GM12878 (cell line): ENCODE data around the gene IMPACT. TPM values are rescaled to one million over a fixed set of nuclear protein-coding genes. Genes with fewer than 3 reads are reported as not detected.

Experiments used
- ATAC-seq: fragments of 200-7000 bp; cut with Tn5 transposase; 3 replicates; pipeline ENCODE4 v1.9.1; 2020; ENCODE audit warnings: mild to moderate bottlenecking, moderate library complexity
- BruUV-seq: library from RNA; stranded (reverse); fragments of 400-500 nt; replicated peaks from 2 replicates; lab custom pipeline; 2021; lab: Mats Ljungman, UMichigan
- CTCF ChIA-PET: fragments of 300-600 bp; sonication (Branson Sonifier 250); formaldehyde crosslinking; extraction: SDS; loops from one replicate; lab custom pipeline; 2021; ENCODE audit warnings: inconsistent platforms; lab: Yijun Ruan, JAX
- POLR2A ChIA-PET: fragments of 350-600 bp; formaldehyde crosslinking; extraction: SDS; loops from one replicate; lab custom pipeline; 2021; ENCODE audit warnings: inconsistent platforms; lab: Charles Lee
- RAD21 ChIA-PET: fragments of 300-600 bp; sonication (Branson Sonifier 250); formaldehyde crosslinking; loops from one replicate; lab custom pipeline; 2023; ENCODE audit warnings: antibody characterized with exemption; ENCODE audit not compliant: unreplicated experiment; lab: Charles Lee
- SMC1A ChIA-PET: fragments of 300-600 bp; sonication (Branson Sonifier 250); formaldehyde crosslinking; loops from one replicate; lab custom pipeline; 2023; ENCODE audit not compliant: unreplicated experiment, uncharacterized antibody; lab: Charles Lee
- DNase-seq: peaks from one replicate; pipeline ENCODE4 v3.0.0-alpha.2; 2011; ENCODE audit warnings: low read depth, low spot score
- FAIRE-seq: peaks from 3 replicates; lab custom pipeline; 2011; peaks lifted over from hg19 to GRCh38; lab: Jason Lieb, UNC
- H2AFZ ChIP-seq: 2 replicates; pipeline ENCODE4 v1.6.0; 2011; ENCODE audit warnings: low read depth, low read length, control low read depth; ENCODE audit not compliant: control insufficient read depth
- H3K27ac ChIP-seq: 2 replicates; pipeline ENCODE4 v1.5.1; 2011; ENCODE audit warnings: control low read depth; ENCODE audit not compliant: control insufficient read depth, insufficient read depth
- H3K27me3 ChIP-seq, 2 experiments: replicated peaks in 1 of 2; 2 replicates each; pipeline versions ENCODE4 v1.6.0 to v1.6.1; 2011; ENCODE audit warnings: low read length in 1 of 2; ENCODE audit not compliant: control insufficient read depth in 2 of 2, insufficient read depth in 2 of 2
- H3K36me3 ChIP-seq, 2 experiments: 2 replicates each; pipeline ENCODE4 v1.5.1; 2011; ENCODE audit warnings: low read length in 1 of 2; ENCODE audit not compliant: control insufficient read depth in 2 of 2, insufficient read depth in 2 of 2
- H3K4me1 ChIP-seq: 2 replicates; pipeline ENCODE4 v1.6.1; 2011; ENCODE audit warnings: mild to moderate bottlenecking, low read length, moderate library complexity, mixed read lengths; ENCODE audit not compliant: control insufficient read depth, insufficient read depth
- H3K4me2 ChIP-seq: 2 replicates; pipeline ENCODE4 v1.6.0; 2011; ENCODE audit warnings: control low read depth; ENCODE audit not compliant: control insufficient read depth, insufficient read depth
- H3K4me3 ChIP-seq: fragments of 200-600 bp; sonication (generic); 2 replicates; pipeline ENCODE4 v1.5.1; 2016
- H3K79me2 ChIP-seq: 2 replicates; pipeline ENCODE4 v1.6.0; 2011; ENCODE audit warnings: low read length; ENCODE audit not compliant: control insufficient read depth, insufficient read depth
- H3K9ac ChIP-seq: 2 replicates; pipeline ENCODE4 v1.8.0; 2011; ENCODE audit warnings: low read length, control low read depth, mixed read lengths; ENCODE audit not compliant: control insufficient read depth, insufficient read depth
- H3K9me3 ChIP-seq: replicated peaks from 3 replicates; pipeline ENCODE4 v1.5.1; 2011; ENCODE audit warnings: mild to moderate bottlenecking, low read length; ENCODE audit not compliant: control insufficient read depth, insufficient read depth
- H4K20me1 ChIP-seq: 2 replicates; pipeline ENCODE4 v1.6.0; 2011; ENCODE audit not compliant: control insufficient read depth, insufficient read depth
- BMI1 ChIP-seq: fragments of 450-650 bp; IDR thresholded peaks from 2 replicates; pipeline ENCODE4 v1.6.1; 2016; ENCODE audit warnings: mild to moderate bottlenecking, moderate library complexity, borderline replicate concordance
- CHD1 ChIP-seq: IDR thresholded peaks from 2 replicates; pipeline ENCODE4 v1.6.1; 2012; ENCODE audit warnings: low read depth, low read length, improper control_type of control experiment
- CREB1 ChIP-seq: IDR thresholded peaks from 2 replicates; pipeline ENCODE4 v1.6.1; 2012; ENCODE audit warnings: low read depth, mild to moderate bottlenecking, inconsistent platforms
- EED ChIP-seq: sonication (generic); IDR thresholded peaks from 2 replicates; pipeline ENCODE4 v1.6.1; 2016; ENCODE audit warnings: antibody characterized with exemption, low read depth
- EZH2 ChIP-seq: IDR thresholded peaks from 2 replicates; pipeline ENCODE4 v1.6.1; 2012; ENCODE audit warnings: low read depth, mild to moderate bottlenecking, control low read depth, inconsistent platforms, low read length, borderline replicate concordance; ENCODE audit not compliant: control insufficient read depth
- JUNB ChIP-seq: IDR thresholded peaks from 2 replicates; pipeline ENCODE4 v1.6.1; 2016; ENCODE audit warnings: antibody characterized with exemption, mild to moderate bottlenecking
- TARDBP ChIP-seq: IDR thresholded peaks from 2 replicates; pipeline ENCODE4 v1.6.1; 2016; ENCODE audit warnings: borderline replicate concordance
- WGBS: methylation state at CpG from one replicate; pipeline ENCODE4 v1.1.6; 2016; ENCODE audit warnings: low lambda C conversion rate; ENCODE audit not compliant: insufficient replicate concordance, insufficient coverage; ENCODE audit errors: missing lambda C conversion rate; 5-methylcytosine and 5-hydroxymethylcytosine counted together
- in situ Hi-C: fragments of 300-500 bp; cut with MboI; formaldehyde crosslinking; loops from 9 replicates; pipeline ENCODE4 v1.14.3; 2018; ENCODE audit warnings: mixed read lengths
- intact Hi-C: fragments of 100-400 bp; cut with micrococcal nuclease; formaldehyde crosslinking; loops from one replicate; pipeline ENCODE4 v1.14.2; 2022; ENCODE audit not compliant: unreplicated experiment
- polyA plus RNA-seq, 11 experiments: library from polyadenylated mRNA; depleted of rRNA in 4 of 11; unstranded in 6 of 11; stranded (reverse) in 5 of 11; fragments of >200 nt; fragmentation: Nextera tagmentation in 4 of 11; fragmentation: Illumina TruSeq in 1 of 11; extraction: Ambion mirVana in 4 of 11; extraction: Trizol in 1 of 11; gene quantifications; 1 replicate in 1 of 11; 2 replicates in 10 of 11; pipeline versions ENCODE4 v1.2.1 to v1.2.3, GENCODE V29; 2011 to 2016; ENCODE audit warnings: inconsistent platforms in 2 of 11, missing spikeins in 2 of 11, low read depth in 1 of 11
- total RNA-seq, 4 experiments: library from RNA; depleted of rRNA in 3 of 4; stranded (reverse); fragments of >200 nt in 3 of 4; fragmentation: Illumina TruSeq in 1 of 4; extraction: Trizol in 1 of 4; gene quantifications; 2 replicates each; pipeline versions ENCODE4 v1.2.1 to v1.2.3, GENCODE V29; 2013 to 2021
- TF ChIP-seq, protein P1 (sequence below): IDR thresholded peaks from 2 replicates; pipeline ENCODE4 v1.6.1; 2012; ENCODE audit warnings: low read depth, low read length, improper control_type of control experiment
- TF ChIP-seq, protein P2 (sequence below): IDR thresholded peaks from 2 replicates; pipeline ENCODE4 v1.6.1; 2012; ENCODE audit warnings: low read depth, low read length, improper control_type of control experiment
- TF ChIP-seq, protein P3 (sequence below): fragments of 450-650 bp; formaldehyde crosslinking; IDR thresholded peaks from 2 replicates; pipeline ENCODE4 v1.4.0; 2020; ENCODE audit warnings: mild to moderate bottlenecking, moderate library complexity
- TF ChIP-seq, protein P4 (sequence below): fragments of 150-350 bp; IDR thresholded peaks from 2 replicates; pipeline ENCODE4 v1.6.1; 2014; ENCODE audit warnings: mild to moderate bottlenecking, low read depth, low read length
- TF ChIP-seq, protein P5 (sequence below): IDR thresholded peaks from 2 replicates; pipeline ENCODE4 v1.6.1; 2011; ENCODE audit warnings: mild to moderate bottlenecking, low read depth, low read length, moderate library complexity; ENCODE audit not compliant: insufficient replicate concordance

IMPACT gene
- total and polyA plus RNA-seq, 10 of the 15 experiments (the other 5 are each of a cell fraction or from before 2014, with no cell fraction given): 0.10 to 0.84 (median 0.53) TPM

DNA sequence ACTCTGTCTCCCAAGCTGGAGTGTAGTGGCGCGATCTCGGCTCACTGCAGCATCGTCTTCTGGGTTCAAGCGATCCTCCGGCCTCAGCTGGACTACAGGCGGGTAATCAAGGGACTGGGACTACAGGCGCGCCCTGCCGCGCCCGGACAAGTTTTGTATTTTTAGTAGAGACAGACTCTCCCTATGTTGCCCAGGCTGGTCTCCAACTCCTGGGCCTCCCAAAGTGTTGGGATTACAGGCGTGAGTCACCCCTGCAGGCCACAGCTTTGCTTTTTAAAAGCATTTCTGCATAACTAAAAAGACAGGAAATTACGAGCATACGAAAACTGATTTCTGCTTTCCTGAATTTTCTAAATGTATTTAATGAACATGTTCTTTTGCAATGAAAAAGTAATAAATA, 27.9 kb upstream of the IMPACT start (continued):
- TF ChIP-seq, protein P1, sequence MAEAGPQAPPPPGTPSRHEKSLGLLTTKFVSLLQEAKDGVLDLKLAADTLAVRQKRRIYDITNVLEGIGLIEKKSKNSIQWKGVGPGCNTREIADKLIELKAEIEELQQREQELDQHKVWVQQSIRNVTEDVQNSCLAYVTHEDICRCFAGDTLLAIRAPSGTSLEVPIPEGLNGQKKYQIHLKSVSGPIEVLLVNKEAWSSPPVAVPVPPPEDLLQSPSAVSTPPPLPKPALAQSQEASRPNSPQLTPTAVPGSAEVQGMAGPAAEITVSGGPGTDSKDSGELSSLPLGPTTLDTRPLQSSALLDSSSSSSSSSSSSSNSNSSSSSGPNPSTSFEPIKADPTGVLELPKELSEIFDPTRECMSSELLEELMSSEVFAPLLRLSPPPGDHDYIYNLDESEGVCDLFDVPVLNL: no peak
- no peak for TF ChIP-seq JUNB
- TF ChIP-seq EZH2: no peak
- no peak for TF ChIP-seq BMI1

DNA sequence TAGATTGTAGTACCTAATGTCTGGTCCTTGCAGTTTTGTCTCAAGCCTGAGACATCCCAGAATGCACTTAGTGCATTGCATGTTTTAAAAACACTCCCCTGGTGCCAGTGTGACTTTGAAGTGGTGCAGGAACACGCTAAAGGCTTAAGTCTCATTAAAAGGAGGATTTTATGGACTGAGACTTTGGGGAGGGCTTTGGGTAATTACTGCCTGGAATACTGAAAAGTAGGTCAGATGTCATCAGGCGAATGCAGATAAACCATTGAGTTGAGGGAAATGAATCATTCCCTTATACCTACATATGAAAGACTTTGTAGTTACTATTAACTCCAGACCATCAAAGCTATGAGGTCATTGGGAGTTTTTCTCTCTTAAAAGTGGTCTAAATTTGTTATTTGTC, 25.9 kb upstream of the IMPACT start:
- Histone ChIP-seq H3K79me2 (no peaks in the 10 kb centered on the region), H3K9me3 (no peaks in the 10 kb centered on the region), H4K20me1 (no peaks in the 10 kb centered on the region), H3K4me1 (0 out of 2 replicates have a peak, but pooled peaks cover 6% of the 10 kb centered on the region), H3K27ac (no peak overlapping the region), H3K27me3 (peaks cover 6 to 13% of the 10 kb centered on the region in 2 experiments; a peak in 3 of 4 replicates), H3K4me3 (no peak overlapping the region), H2AFZ (no peak overlapping the region)
- in situ Hi-C loops: no loop called here
- ATAC-seq (no peak), FAIRE-seq (no peak)
- ChIA-PET POLR2A (no interaction called here), CTCF (interaction anchor here (0.6 to 1.0 kb wide), 2 partner anchors 41 to 84 kb away, joined by 3 to 5 read pairs; no protein-coding TSS in a partner anchor), SMC1A (no interaction called here)
- TF ChIP-seq, protein P2, sequence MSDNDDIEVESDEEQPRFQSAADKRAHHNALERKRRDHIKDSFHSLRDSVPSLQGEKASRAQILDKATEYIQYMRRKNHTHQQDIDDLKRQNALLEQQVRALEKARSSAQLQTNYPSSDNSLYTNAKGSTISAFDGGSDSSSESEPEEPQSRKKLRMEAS: no peak
- TF ChIP-seq, protein P3, sequence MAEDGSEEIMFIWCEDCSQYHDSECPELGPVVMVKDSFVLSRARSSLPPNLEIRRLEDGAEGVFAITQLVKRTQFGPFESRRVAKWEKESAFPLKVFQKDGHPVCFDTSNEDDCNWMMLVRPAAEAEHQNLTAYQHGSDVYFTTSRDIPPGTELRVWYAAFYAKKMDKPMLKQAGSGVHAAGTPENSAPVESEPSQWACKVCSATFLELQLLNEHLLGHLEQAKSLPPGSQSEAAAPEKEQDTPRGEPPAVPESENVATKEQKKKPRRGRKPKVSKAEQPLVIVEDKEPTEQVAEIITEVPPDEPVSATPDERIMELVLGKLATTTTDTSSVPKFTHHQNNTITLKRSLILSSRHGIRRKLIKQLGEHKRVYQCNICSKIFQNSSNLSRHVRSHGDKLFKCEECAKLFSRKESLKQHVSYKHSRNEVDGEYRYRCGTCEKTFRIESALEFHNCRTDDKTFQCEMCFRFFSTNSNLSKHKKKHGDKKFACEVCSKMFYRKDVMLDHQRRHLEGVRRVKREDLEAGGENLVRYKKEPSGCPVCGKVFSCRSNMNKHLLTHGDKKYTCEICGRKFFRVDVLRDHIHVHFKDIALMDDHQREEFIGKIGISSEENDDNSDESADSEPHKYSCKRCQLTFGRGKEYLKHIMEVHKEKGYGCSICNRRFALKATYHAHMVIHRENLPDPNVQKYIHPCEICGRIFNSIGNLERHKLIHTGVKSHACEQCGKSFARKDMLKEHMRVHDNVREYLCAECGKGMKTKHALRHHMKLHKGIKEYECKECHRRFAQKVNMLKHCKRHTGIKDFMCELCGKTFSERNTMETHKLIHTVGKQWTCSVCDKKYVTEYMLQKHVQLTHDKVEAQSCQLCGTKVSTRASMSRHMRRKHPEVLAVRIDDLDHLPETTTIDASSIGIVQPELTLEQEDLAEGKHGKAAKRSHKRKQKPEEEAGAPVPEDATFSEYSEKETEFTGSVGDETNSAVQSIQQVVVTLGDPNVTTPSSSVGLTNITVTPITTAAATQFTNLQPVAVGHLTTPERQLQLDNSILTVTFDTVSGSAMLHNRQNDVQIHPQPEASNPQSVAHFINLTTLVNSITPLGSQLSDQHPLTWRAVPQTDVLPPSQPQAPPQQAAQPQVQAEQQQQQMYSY (CRISPR knock-in tag): no peak
- TF ChIP-seq, protein P4, sequence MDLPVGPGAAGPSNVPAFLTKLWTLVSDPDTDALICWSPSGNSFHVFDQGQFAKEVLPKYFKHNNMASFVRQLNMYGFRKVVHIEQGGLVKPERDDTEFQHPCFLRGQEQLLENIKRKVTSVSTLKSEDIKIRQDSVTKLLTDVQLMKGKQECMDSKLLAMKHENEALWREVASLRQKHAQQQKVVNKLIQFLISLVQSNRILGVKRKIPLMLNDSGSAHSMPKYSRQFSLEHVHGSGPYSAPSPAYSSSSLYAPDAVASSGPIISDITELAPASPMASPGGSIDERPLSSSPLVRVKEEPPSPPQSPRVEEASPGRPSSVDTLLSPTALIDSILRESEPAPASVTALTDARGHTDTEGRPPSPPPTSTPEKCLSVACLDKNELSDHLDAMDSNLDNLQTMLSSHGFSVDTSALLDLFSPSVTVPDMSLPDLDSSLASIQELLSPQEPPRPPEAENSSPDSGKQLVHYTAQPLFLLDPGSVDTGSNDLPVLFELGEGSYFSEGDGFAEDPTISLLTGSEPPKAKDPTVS: no peak
- TF ChIP-seq CREB1 (no peak), JUNB (no peak), EED (no peak), CHD1 (no peak), TARDBP (no peak)
- TF ChIP-seq, protein P5, sequence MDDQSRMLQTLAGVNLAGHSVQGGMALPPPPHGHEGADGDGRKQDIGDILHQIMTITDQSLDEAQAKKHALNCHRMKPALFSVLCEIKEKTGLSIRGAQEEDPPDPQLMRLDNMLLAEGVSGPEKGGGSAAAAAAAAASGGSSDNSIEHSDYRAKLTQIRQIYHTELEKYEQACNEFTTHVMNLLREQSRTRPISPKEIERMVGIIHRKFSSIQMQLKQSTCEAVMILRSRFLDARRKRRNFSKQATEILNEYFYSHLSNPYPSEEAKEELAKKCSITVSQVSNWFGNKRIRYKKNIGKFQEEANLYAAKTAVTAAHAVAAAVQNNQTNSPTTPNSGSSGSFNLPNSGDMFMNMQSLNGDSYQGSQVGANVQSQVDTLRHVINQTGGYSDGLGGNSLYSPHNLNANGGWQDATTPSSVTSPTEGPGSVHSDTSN: no peak
- TF ChIP-seq, all 136 proteins: peak for 0
- Histone ChIP-seq H3K36me3 (no peaks in the 10 kb centered on the region), H3K9ac (no peak overlapping the region), H3K4me2 (no peak overlapping the region)
- RAD21 ChIA-PET: no interaction called here
- intact Hi-C loops: no loop called here
- no TSS peak for BruUV-seq
- WGBS: 13% methylated on average over 2 of the region's 2 CpGs
- no peak for DNase-seq
